Stimulated activated CD4-positive, alpha-beta T cell treated with anti-CD3 and anti-CD28 coated beads, TNF-alpha, amount 100 ng/mL, for 1 hour (primary cell): Measurements from ENCODE around the gene SLC47A2.

ENCODE experiments used
- DNase-seq, 3 donors: peaks; one replicate each; pipeline ENCODE4 v3.0.0-alpha.2; 2020; ENCODE audit warnings: low read depth in 3 of 3, low spot score in 1 of 3

SLC47A2 gene

GRCh38 chr17:19747829-19748806, 31.7 kb upstream of the SLC47A2 start, which contains the start of gene ALDH3A1:
TSS of gene ALDH3A1 (minus strand) at chr17:19748298. CDS start at chr17:19745129, 3,169 bp downstream.
- no peak for DNase-seq

- DNase-seq, result no peak
Observed at GRCh38 chr17:19747159-19747719, 30.9 kb upstream of the SLC47A2 start.

- no peak for DNase-seq
Observed at GRCh38 chr17:19746517-19746916, 30.1 kb upstream of the SLC47A2 start.

GRCh38 chr17:19744922-19745757, 28.8 kb upstream of the SLC47A2 start:
- DNase-seq, result peak; percentile 43 to 84 (median 69)

GRCh38 chr17:19744492-19744891, 28.1 kb upstream of the SLC47A2 start:
- no peak for DNase-seq

- no peak for DNase-seq
Observed at GRCh38 chr17:19743101-19744100, 27.0 kb upstream of the SLC47A2 start.

- DNase-seq, result no peak
Observed at GRCh38 chr17:19742495-19742894, 26.1 kb upstream of the SLC47A2 start.

GRCh38 chr17:19741832-19742457, 25.6 kb upstream of the SLC47A2 start:
- DNase-seq, result no peak

- no peak for DNase-seq
Observed at GRCh38 chr17:19740933-19741332, 24.5 kb upstream of the SLC47A2 start.

- no peak for DNase-seq
Observed at GRCh38 chr17:19739241-19740201, 23.1 kb upstream of the SLC47A2 start.

- DNase-seq, result no peak
Observed at GRCh38 chr17:19738757-19739156, 22.4 kb upstream of the SLC47A2 start.

GRCh38 chr17:19738073-19738449, 21.7 kb upstream of the SLC47A2 start:
- DNase-seq, result no peak

GRCh38 chr17:19737305-19738072, 21.1 kb upstream of the SLC47A2 start:
- no peak for DNase-seq

- DNase-seq, result no peak
Observed at GRCh38 chr17:19736071-19736470, 19.7 kb upstream of the SLC47A2 start.

GRCh38 chr17:19733953-19734526, 17.7 kb upstream of the SLC47A2 start:
- DNase-seq, result no peak

GRCh38 chr17:19731626-19732025, 15.2 kb upstream of the SLC47A2 start:
- DNase-seq, result no peak

GRCh38 chr17:19730843-19731242, 14.5 kb upstream of the SLC47A2 start:
- DNase-seq, result no peak

- DNase-seq, result no peak
Observed at GRCh38 chr17:19729900-19730299, 13.5 kb upstream of the SLC47A2 start.
